Retinal pigment epithelial cell (primary cell): ENCODE results near the gene SUGP1.

ENCODE experiments used
- DNase-seq: peaks from one replicate; pipeline ENCODE4 v3.0.0-alpha.2; 2010; ENCODE audit warnings: low read depth
- H3K4me3 ChIP-seq: 2 replicates; pipeline ENCODE4 v1.5.1; 2011; ENCODE audit warnings: mild to moderate bottlenecking, low read length, control low read depth, moderate library complexity
- CTCF ChIP-seq: conservative IDR thresholded peaks from 2 replicates; pipeline ENCODE4 v1.5.1; 2011; ENCODE audit warnings: low read depth, low read length, control low read depth, inconsistent platforms

SUGP1 gene

GRCh38 chr19:19308373-19308772 lies 11.9 kb downstream of the SUGP1 start:
- TF ChIP-seq CTCF, result no peak
- H3K4me3 ChIP-seq, result no peak overlapping the region
- DNase-seq, result no peak

GRCh38 chr19:19306191-19306590 lies 14.1 kb downstream of the SUGP1 start:
- DNase-seq, result no peak
- no peak overlapping the region for H3K4me3 ChIP-seq
- no peak for TF ChIP-seq CTCF

DNA sequence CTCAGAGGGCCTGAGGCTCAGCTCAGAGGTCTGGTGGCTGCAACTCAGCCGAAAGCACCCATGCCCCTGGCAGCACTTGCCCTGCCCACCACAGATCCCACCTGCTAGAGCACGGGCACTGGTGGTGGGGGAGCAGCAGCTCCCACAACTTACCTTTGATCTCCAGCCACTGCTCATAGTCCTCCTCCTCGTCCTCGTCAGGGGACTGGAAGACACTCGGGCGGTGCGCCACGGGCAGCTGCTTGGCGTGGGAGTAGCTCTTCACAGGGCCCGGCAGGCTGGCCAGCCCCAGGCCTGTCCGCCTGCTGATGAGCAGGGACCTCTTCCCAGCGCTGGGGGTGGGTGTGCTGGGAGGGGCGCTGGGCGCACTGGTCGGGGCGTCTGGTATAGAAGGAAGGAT lies 14.6 kb downstream of the SUGP1 start:
- no peak overlapping the region for H3K4me3 ChIP-seq
- DNase-seq, result no peak
- TF ChIP-seq CTCF, result no peak

GRCh38 chr19:19305066-19305465 lies 15.2 kb downstream of the SUGP1 start:
- H3K4me3 ChIP-seq, result no peak overlapping the region
- no peak for DNase-seq
- no peak for TF ChIP-seq CTCF

- DNase-seq, result peak; percentile 68
- H3K4me3 ChIP-seq, result no peak overlapping the region
- no peak for TF ChIP-seq CTCF
Measured at GRCh38 chr19:19304186-19304965, 15.9 kb downstream of the SUGP1 start.

DNA sequence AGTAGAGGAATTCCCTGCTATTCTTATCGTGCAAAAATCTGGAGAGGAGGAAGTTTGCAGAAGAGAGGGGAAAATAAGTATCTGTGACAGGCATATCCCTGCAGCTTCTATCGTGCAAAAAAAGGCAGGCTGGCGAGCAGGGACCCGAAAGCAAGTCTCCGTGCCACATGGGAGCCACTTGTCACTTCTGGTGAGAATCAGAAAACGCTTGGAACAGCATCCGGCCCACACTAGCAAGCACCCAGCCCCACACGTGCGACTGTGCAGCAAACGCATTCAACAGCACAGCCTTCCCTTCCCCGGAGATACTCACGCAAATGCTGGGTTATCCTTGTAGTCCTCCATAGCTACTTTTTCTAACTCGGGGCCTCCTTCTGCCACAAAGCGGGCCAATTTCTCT lies 16.9 kb downstream of the SUGP1 start:
- DNase-seq, result no peak
- H3K4me3 ChIP-seq, result no peak overlapping the region
- TF ChIP-seq CTCF, result no peak

- no peak for TF ChIP-seq CTCF
- H3K4me3 ChIP-seq, result no peak overlapping the region
- no peak for DNase-seq
Measured at GRCh38 chr19:19300613-19301012, 19.7 kb downstream of the SUGP1 start.
